OCI-M2 (cell line): ENCODE data around the gene IL16.

Source experiments
- DNase-seq: peaks from one replicate; lab custom pipeline; 2025; ENCODE audit not compliant: unreplicated experiment; lab: John Stamatoyannopoulos, UW

The IL16 gene

GRCh38 chr15:81289910-81290309 lies 93.2 kb downstream of the IL16 start:
- no peak for DNase-seq

GRCh38 chr15:81291916-81292522 lies 95.3 kb downstream of the IL16 start:
- DNase-seq = no peak

GRCh38 chr15:81292523-81293001 lies 95.9 kb downstream of the IL16 start:
- no peak for DNase-seq

- DNase-seq = no peak
Measured at GRCh38 chr15:81293728-81294515, 97.2 kb downstream of the IL16 start.

GRCh38 chr15:81294516-81294880 lies 97.8 kb downstream of the IL16 start:
- DNase-seq = no peak

GRCh38 chr15:81295486-81296121 lies 98.9 kb downstream of the IL16 start:
- DNase-seq = no peak

GRCh38 chr15:81296186-81296585 lies 99.5 kb downstream of the IL16 start:
- no peak for DNase-seq

GRCh38 chr15:81296673-81297072 lies 100.0 kb downstream of the IL16 start:
- no peak for DNase-seq

- no peak for DNase-seq
Measured at GRCh38 chr15:81297147-81297572, 100.5 kb downstream of the IL16 start.

GRCh38 chr15:81297603-81298575 lies 101.2 kb downstream of the IL16 start:
- DNase-seq = no peak

- no peak for DNase-seq
Measured at GRCh38 chr15:81298611-81299010, 101.9 kb downstream of the IL16 start.

GRCh38 chr15:81299156-81299555 lies 102.5 kb downstream of the IL16 start:
- DNase-seq = no peak

- no peak for DNase-seq
Measured at GRCh38 chr15:81299630-81300273, 103.1 kb downstream of the IL16 start.

- DNase-seq = no peak
Measured at GRCh38 chr15:81301385-81301784, 104.7 kb downstream of the IL16 start.

GRCh38 chr15:81301815-81302399 lies 105.2 kb downstream of the IL16 start:
- DNase-seq = no peak

GRCh38 chr15:81302701-81303109 lies 106.0 kb downstream of the IL16 start:
- DNase-seq = no peak

GRCh38 chr15:81303244-81304225 lies 106.9 kb downstream of the IL16 start:
- DNase-seq = no peak

- no peak for DNase-seq
Measured at GRCh38 chr15:81304226-81304625, 107.5 kb downstream of the IL16 start.

- no peak for DNase-seq
Measured at GRCh38 chr15:81308260-81308659, 111.6 kb downstream of the IL16 start.
